Heart left ventricle (tissue), 16 donors: ENCODE data around the gene ZNF283. TPM values are rescaled to one million over a fixed set of nuclear protein-coding genes. Genes with fewer than 3 reads are reported as not detected.
"Not testable (repeated sequence)": the region's sequence is repeated elsewhere in the genome, so short reads cannot be mapped to it uniquely, and the experiment has no call there.

Source experiments
- ATAC-seq, 4 donors: fragments of 200-7000 bp; cut with Tn5 transposase; one replicate each; pipeline ENCODE4 v1.9.1; 2020 to 2022; ENCODE audit warnings: moderate library complexity in 4 of 4, mild to moderate bottlenecking in 3 of 4, moderate number of reproducible peaks in 1 of 4
- DNase-seq, 5 donors: peaks; one replicate each; pipeline ENCODE4 v3.0.0-alpha.2; 2020
- H3K27ac ChIP-seq, 12 donors: fragments of 200-600 bp; sonication (generic) in 4 of 12; one replicate each; pipeline versions ENCODE4 v1.5.0 to v1.8.0; 2016 to 2022; ENCODE audit warnings: mild to moderate bottlenecking in 2 of 12
- H3K27me3 ChIP-seq, 9 donors: fragments of 200-600 bp; sonication (generic) in 2 of 9; one replicate each; pipeline versions ENCODE4 v1.5.1 to v1.8.0; 2016 to 2022; ENCODE audit warnings: mild to moderate bottlenecking in 3 of 9
- H3K36me3 ChIP-seq, 9 donors: fragments of 200-600 bp; sonication (generic) in 2 of 9; one replicate each; pipeline versions ENCODE4 v1.5.0 to v1.8.0; 2018 to 2022; ENCODE audit warnings: mild to moderate bottlenecking in 2 of 9
- H3K4me1 ChIP-seq, 12 donors: fragments of 200-600 bp; sonication (generic) in 4 of 12; one replicate each; pipeline versions ENCODE4 v1.5.0 to v1.8.0; 2016 to 2022; ENCODE audit warnings: mild to moderate bottlenecking in 3 of 12
- H3K4me3 ChIP-seq, 12 donors: fragments of 200-600 bp; sonication (generic) in 4 of 12; one replicate each; pipeline versions ENCODE4 v1.5.0 to v1.8.0; 2017 to 2022; ENCODE audit warnings: mild to moderate bottlenecking in 9 of 12, moderate library complexity in 4 of 12
- H3K9me3 ChIP-seq, 12 donors: fragments of 200-600 bp; sonication (generic) in 4 of 12; one replicate each; pipeline versions ENCODE4 v1.5.0 to v1.8.0; 2016 to 2022; ENCODE audit warnings: mild to moderate bottlenecking in 1 of 12
- POLR2A ChIP-seq, 2 donors: fragments of 450-650 bp; IDR thresholded peaks; one replicate each; pipeline ENCODE4 v1.6.1; 2017; ENCODE audit warnings: antibody characterized with exemption in 2 of 2, mild to moderate bottlenecking in 2 of 2, moderate library complexity in 2 of 2
- WGBS, 4 donors: extraction: QIAGEN DNeasy Blood & Tissue Kit in 2 of 4; methylation state at CpG; one replicate each; pipeline versions ENCODE4 v1.1.5 to v1.1.7; 2013 to 2018; 5-methylcytosine and 5-hydroxymethylcytosine counted together
- intact Hi-C, 10 donors: fragments of 100-400 bp; cut with DNase I; formaldehyde crosslinking; loops; one replicate each; pipeline versions ENCODE4 v1.11.1 to v1.14.2; 2022
- polyA plus RNA-seq, 2 donors: library from polyadenylated mRNA; stranded (reverse); fragments of 200-250 nt; gene quantifications; one replicate each; pipeline ENCODE4 v1.2.3, GENCODE V29; 2013
- total RNA-seq, 9 donors: library from RNA; depleted of rRNA in 2 of 9; stranded (reverse); fragments of >200 nt in 2 of 9; fragmentation: NEBNext Ultra II Directional in 3 of 9; extraction: Animal tissue kit (Norgen Biotek cat#: 25700) in 3 of 9; gene quantifications; one replicate each; pipeline versions ENCODE4 v1.1.0 to v1.2.4, GENCODE V29; 2016 to 2023
- TF ChIP-seq, protein P1 (sequence below), 12 donors: fragments of 200-600 bp; sonication (generic) in 4 of 12; IDR thresholded peaks; one replicate each; pipeline versions ENCODE4 v1.5.0 to v1.8.0; 2018 to 2022; ENCODE audit warnings: antibody characterized with exemption in 12 of 12, mild to moderate bottlenecking in 5 of 12
- donor health status: ischemic (EF 13 %, LVEDD 7.1; RV severe dilation, severe dysfunction).
- donor health status: healthy with polysubstance abuse.
- donor health status: DM: no; HTN: yes; CAD: no.
- donor health status: DM: no; HTN: no; CAD: no.
- donor health status: ischemic (EF 25% LVEDD 6.9; RV normal size, moderate dysfunction).
- donor health status: ischemic (EF 25% LVEDD 5.7; RV mildly dilated, moderate dysfunction).
- donor health status: healthy.
- donor health status: DM: yes; HTN: yes; CAD: no.
- donor health status: ischemic (EF 35%, LVEDD 5.7; RV mildly dilated, moderate dysfunction).
- donor health status: nonischemic (EF 11% LVEDD 7.7; RV severe dilation, severe dysfunction).
- donor health status: DM: yes; HTN: yes; CAD: no.
- donor health status: PGD.
- donor health status: ischemic (EF 29% LVEDD 5.4; RV normal size, mild dysfunction).
- donor health status: nonischemic (EF 23%, LVEDD 6.1; RV moderate dilation, normal function).

The ZNF283 gene
- total and polyA plus RNA-seq, 11 donors: 4.6 to 13.4 (median 10.3) TPM

DNA sequence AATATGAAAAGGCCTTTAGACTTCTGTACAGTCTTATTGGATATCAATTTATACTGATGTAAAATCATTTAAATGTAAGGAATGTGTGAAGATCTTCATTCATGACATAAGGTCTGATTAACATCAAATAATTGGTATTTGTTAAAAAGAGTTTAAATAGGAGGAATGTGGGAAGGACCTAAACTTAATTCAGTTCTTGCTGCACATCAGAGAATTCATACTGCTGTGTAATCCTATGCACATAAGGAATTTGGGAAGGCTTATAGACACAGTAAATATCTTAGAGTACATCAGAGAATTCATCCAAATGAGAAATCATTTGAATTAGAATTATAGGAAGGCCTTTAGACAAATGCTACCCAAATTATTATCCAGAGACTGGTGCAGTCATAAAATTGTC is 21.7 kb downstream of the ZNF283 start:
- no peak overlapping the region for H3K27ac ChIP-seq
- peaks cover 6 to 100% (median 97%) of the 10 kb centered on the region in 12 donors for H3K9me3 ChIP-seq
- DNase-seq (no peak), ATAC-seq (no peak)
- intact Hi-C loops: no loop called here
- H3K36me3 ChIP-seq: peaks cover 6 to 81% (median 42%) of the 10 kb centered on the region in 9 donors
- H3K27me3 ChIP-seq: no peaks in the 10 kb centered on the region
- no peak for TF ChIP-seq POLR2A (IDR thresholded peaks at IDR 0.05)
- TF ChIP-seq, protein P1, sequence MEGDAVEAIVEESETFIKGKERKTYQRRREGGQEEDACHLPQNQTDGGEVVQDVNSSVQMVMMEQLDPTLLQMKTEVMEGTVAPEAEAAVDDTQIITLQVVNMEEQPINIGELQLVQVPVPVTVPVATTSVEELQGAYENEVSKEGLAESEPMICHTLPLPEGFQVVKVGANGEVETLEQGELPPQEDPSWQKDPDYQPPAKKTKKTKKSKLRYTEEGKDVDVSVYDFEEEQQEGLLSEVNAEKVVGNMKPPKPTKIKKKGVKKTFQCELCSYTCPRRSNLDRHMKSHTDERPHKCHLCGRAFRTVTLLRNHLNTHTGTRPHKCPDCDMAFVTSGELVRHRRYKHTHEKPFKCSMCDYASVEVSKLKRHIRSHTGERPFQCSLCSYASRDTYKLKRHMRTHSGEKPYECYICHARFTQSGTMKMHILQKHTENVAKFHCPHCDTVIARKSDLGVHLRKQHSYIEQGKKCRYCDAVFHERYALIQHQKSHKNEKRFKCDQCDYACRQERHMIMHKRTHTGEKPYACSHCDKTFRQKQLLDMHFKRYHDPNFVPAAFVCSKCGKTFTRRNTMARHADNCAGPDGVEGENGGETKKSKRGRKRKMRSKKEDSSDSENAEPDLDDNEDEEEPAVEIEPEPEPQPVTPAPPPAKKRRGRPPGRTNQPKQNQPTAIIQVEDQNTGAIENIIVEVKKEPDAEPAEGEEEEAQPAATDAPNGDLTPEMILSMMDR (IDR thresholded peaks at IDR 0.05): no peak
- H3K4me1 ChIP-seq: no peaks in the 10 kb centered on the region
- H3K4me3 ChIP-seq: no peak overlapping the region

DNA sequence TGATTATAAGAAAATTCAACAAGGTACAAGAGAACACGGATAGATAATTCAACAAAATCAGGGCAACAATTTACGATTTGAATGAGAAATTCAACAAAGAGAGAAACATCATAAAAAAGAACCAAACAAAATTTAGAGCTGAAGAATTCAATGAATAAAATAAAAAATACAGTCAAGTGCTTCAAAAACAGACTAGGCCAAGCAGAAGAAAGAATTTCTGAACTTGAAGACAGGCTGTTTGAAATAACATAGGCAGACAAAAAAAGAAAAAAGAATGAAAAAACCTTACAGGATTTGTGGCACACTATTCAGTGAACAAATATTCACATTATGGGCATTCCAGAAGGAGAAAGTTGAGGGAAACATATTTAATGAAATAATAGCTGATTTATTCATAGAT is 31.1 kb downstream of the ZNF283 start:
- Histone ChIP-seq H3K27ac (no peak overlapping the region), H3K36me3 (peaks cover 0 to 11% (median 0%) of the 10 kb centered on the region in 9 donors), H3K9me3 (peaks cover 3 to 100% (median 96%) of the 10 kb centered on the region in 12 donors), H3K27me3 (no peaks in the 10 kb centered on the region), H3K4me3 (no peak overlapping the region), H3K4me1 (no peaks in the 10 kb centered on the region)
- ATAC-seq (no peak), DNase-seq (no peak)
- 93 to 98% (median 95%) methylated on average over 2 of the region's 2 CpGs for WGBS, 4 donors
- TF ChIP-seq POLR2A (IDR thresholded peaks at IDR 0.05): no peak
- TF ChIP-seq, protein P1 (IDR thresholded peaks at IDR 0.05): no peak
- intact Hi-C loops: loop anchor here in 1 of 10 donors (10.0 kb wide), 1 partner anchor 627 kb away; no protein-coding TSS in a partner anchor

DNA sequence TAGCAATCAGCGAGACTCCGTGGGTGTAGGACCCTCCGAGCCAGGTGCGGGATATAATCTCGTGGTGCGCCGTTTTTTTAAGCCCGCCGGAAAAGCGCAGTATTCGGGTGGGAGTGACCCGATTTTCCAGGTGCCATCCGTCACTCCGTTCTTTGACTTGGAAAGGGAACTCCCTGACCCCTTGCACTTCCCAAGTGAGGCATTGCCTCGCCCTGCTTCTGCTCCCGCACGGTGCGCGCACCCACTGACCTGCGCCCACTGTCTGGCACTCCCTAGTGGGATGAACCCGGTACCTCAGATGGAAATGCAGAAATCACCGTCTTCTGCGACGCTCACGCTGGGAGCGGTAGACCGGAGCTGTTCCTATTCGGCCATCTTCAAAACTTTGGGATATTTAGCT is 39.8 kb downstream of the ZNF283 start:
- Histone ChIP-seq H3K9me3 (peaks cover 0 to 82% (median 75%) of the 10 kb centered on the region in 12 donors), H3K36me3 (peaks cover 0 to 41% (median 0%) of the 10 kb centered on the region in 9 donors)
- 94 to 98% (median 96%) methylated on average over 27 to 28 of the region's 28 CpGs for WGBS, 4 donors
- H3K4me1 ChIP-seq, H3K4me3 ChIP-seq, H3K27me3 ChIP-seq, H3K27ac ChIP-seq, ATAC-seq, DNase-seq, intact Hi-C loops: not testable (repeated sequence)

DNA sequence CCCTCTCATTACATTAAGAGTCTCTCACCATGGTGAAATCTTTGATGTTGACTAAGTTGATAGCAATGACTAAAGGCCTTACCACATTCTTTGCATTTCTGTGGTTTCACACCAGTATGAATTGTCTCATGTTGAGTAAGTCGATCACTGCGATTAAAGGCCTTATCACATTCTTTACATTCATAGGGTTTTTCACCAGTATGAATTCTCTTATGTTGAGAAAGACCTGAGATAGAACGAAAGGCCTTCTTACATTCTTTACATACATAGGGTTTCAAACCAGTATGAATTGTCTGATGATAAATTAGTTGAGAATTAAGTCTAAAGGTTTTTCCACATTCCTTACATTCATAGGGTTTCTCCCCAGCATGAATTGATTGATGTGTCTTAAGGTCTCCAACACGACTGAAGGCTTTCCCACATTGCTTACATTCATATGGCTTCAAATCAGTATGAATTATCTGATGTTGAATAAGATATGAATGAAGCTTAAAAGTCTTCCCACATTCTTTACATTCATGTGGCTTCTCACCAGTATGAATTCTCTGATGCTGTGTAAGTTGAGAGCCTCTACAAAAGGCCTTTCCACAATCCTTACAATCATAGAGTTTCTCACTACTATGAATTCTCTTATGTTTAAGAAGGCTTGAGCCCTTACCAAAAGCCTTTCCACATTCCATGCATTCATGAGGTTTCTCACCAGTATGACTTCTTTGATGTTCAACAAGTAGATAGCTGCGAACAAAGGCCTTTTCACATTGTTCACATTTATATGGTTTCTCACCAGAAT is 45.6 kb downstream of the ZNF283 start:
- TF ChIP-seq POLR2A (IDR thresholded peaks at IDR 0.05): no peak
- TF ChIP-seq, protein P1 (IDR thresholded peaks at IDR 0.05): no peak
- WGBS, 4 donors: 84 to 94% (median 94%) methylated on average over 5 of the region's 5 CpGs
- intact Hi-C loops: no loop called here
- Histone ChIP-seq H3K27me3 (no peaks in the 10 kb centered on the region), H3K9me3 (peaks cover 0 to 98% (median 93%) of the 10 kb centered on the region in 12 donors), H3K27ac (no peak overlapping the region), H3K36me3 (peaks cover 0 to 88% (median 9%) of the 10 kb centered on the region in 9 donors), H3K4me3 (no peak overlapping the region), H3K4me1 (no peaks in the 10 kb centered on the region)
- no peak for DNase-seq
- no peak for ATAC-seq
